OCI-M2 (cell line): Measurements from ENCODE around the gene ELF5.

Source experiments
- DNase-seq: peaks from one replicate; lab custom pipeline; 2025; ENCODE audit not compliant: unreplicated experiment; lab: John Stamatoyannopoulos, UW

Gene ELF5

GRCh38 chr11:34513682-34514449 lies at the start of gene ELF5:
Gene ELF5 (minus strand): TSS chr11:34513794. CDS start chr11:34505749, 8,045 bp downstream.
- DNase-seq, result no peak

GRCh38 chr11:34562976-34563375 lies 49.4 kb upstream of the ELF5 start:
- no peak for DNase-seq

GRCh38 chr11:34560511-34560910 lies 46.9 kb upstream of the ELF5 start:
- DNase-seq, result no peak

GRCh38 chr11:34558673-34559072 lies 45.1 kb upstream of the ELF5 start:
- DNase-seq, result no peak

- DNase-seq, result no peak
These were observed 44.6 kb upstream of the ELF5 start for GRCh38 chr11:34558211-34558610.

GRCh38 chr11:34552270-34552669 lies 38.7 kb upstream of the ELF5 start:
- DNase-seq, result no peak

- DNase-seq, result no peak
These were observed 35.7 kb upstream of the ELF5 start for GRCh38 chr11:34549271-34549670.

- no peak for DNase-seq
These were observed 34.7 kb upstream of the ELF5 start for GRCh38 chr11:34548278-34548677.

- DNase-seq, result no peak
These were observed 33.1 kb upstream of the ELF5 start for GRCh38 chr11:34546511-34547209.

- DNase-seq, result no peak
These were observed 28.5 kb upstream of the ELF5 start for GRCh38 chr11:34542089-34542488.

- no peak for DNase-seq
These were observed 27.3 kb upstream of the ELF5 start for GRCh38 chr11:34540870-34541269.

- DNase-seq, result no peak
These were observed 24.0 kb upstream of the ELF5 start for GRCh38 chr11:34537636-34538035.

GRCh38 chr11:34536056-34536455 lies 22.5 kb upstream of the ELF5 start:
- no peak for DNase-seq

GRCh38 chr11:34534826-34535225 lies 21.2 kb upstream of the ELF5 start:
- no peak for DNase-seq

- DNase-seq, result no peak
These were observed 18.1 kb upstream of the ELF5 start for GRCh38 chr11:34531663-34532062.

- no peak for DNase-seq
These were observed 17.1 kb upstream of the ELF5 start for GRCh38 chr11:34530545-34531234.

GRCh38 chr11:34529643-34530042 lies 16.0 kb upstream of the ELF5 start:
- no peak for DNase-seq

GRCh38 chr11:34528072-34528471 lies 14.5 kb upstream of the ELF5 start:
- DNase-seq, result no peak

- no peak for DNase-seq
These were observed 12.5 kb upstream of the ELF5 start for GRCh38 chr11:34525888-34526657.

GRCh38 chr11:34525098-34525497 lies 11.5 kb upstream of the ELF5 start:
- no peak for DNase-seq

- no peak for DNase-seq
These were observed 11.1 kb upstream of the ELF5 start for GRCh38 chr11:34524696-34525095.
